HG03280 (cell line): ENCODE results near the gene KIAA1958.

Experiments
- ATAC-seq: cut with Tn5 transposase; IDR thresholded peaks from one replicate; pipeline ENCODE4 v1.9.1; 2021; ENCODE audit warnings: mild to moderate bottlenecking, moderate library complexity; ENCODE audit not compliant: unreplicated experiment

KIAA1958 gene

DNA sequence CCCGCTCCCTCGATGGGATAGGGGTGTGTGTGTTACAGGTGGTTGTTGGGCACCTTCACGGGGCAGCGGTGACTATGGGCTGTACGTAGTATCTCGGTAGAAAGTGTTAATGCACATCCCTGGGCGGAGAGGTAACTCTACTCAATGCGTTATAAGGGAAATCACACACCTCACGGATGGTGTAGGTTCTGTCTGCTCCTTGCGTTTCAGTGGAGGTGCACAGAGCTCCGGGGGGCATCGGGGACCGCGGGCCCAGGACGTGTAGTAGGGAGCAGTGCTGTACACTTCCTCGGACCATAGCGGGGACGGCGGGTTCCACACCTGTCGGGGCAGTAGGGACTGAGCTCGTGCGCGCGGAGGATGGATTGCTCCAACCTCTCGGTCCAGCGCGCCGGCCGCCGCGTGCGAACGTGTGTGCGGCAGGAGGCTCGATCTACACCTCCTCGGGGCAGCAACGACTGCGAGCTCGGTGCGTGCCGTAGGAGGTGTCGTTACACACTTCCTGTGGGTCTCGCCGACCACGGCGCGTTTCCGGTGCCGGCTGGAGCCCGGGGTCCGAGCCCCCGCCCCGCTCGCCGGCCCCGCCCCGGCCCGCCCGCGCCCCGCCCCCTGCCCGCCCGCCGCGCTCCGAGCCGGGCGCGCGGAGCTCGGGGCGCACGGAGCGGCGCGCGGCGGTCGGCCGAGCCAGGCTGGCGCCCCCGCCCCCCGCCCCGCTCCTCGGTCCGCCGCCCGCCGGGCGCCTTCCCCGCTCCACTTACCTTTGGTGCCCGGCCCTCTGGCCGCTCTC lies at the start of gene KIAA1958:
Gene KIAA1958 (plus strand): TSS at position 607 of the 787 bp plus-strand sequence. CDS start 87,254 bp downstream, outside the sequence.
- ATAC-seq: peak; percentile 91

GRCh38 chr9:112437406-112437805 lies 49.2 kb upstream of the KIAA1958 start:
- ATAC-seq: no peak

GRCh38 chr9:112439171-112439570 lies 47.5 kb upstream of the KIAA1958 start:
- ATAC-seq: no peak

DNA sequence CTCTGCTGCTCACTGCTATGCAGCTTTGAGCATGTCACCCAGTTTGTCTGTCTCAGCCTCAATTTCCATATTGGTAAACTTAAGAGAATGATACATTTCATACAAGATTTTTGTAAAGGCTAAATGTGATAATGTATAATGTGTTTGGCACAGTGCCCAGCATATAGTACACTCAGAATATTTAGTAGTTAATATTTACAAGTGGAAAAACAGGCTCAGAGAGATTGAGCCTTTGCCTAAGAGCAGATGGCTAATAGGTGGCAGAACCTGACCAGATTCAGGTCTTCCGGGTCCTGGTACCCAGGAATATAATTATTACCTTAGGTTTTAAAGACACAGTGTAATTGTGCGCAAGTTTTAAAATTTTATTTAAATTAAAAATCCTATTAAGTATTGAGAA lies 46.8 kb upstream of the KIAA1958 start:
- no peak for ATAC-seq

DNA sequence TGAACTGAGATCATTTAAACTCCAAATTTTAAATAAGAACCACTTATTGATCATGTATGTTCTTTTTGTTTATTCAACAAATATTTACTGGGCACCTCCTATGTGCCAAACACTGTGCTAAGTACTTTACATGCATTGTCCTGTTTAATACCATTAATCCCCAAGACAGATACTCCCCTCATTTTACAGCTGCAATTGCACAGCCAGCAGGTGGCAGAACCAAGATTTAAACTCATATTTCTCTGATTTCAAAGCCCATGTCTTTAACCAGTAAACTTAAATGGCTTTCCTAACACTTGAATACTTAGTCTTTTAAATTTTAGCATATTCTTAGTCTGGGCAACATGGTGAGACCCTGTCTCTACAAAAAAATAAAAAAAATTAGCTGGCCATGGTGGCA lies 43.4 kb upstream of the KIAA1958 start:
- ATAC-seq: no peak

DNA sequence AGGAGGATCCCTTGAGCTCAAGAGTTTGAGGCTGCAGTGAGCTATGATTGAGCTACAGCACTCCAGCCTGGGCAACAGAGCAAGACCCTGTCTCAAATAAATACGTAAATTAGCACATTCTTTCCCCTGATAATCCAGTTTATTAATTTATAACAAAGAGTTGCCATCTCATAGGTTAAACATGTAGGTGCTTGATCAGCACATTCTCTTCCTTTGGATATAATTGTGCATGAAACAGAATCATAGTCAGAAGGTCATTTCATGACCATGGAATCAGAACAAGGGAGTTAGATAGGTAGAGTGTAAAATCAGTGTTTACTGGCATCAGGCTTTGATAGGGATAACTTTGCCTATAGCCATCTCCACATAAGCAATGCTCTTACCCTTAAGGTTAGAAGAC lies 43.0 kb upstream of the KIAA1958 start:
- ATAC-seq: no peak

GRCh38 chr9:112445196-112445595 lies 41.4 kb upstream of the KIAA1958 start:
- ATAC-seq: no peak

GRCh38 chr9:112446080-112446479 lies 40.5 kb upstream of the KIAA1958 start:
- ATAC-seq: no peak

DNA sequence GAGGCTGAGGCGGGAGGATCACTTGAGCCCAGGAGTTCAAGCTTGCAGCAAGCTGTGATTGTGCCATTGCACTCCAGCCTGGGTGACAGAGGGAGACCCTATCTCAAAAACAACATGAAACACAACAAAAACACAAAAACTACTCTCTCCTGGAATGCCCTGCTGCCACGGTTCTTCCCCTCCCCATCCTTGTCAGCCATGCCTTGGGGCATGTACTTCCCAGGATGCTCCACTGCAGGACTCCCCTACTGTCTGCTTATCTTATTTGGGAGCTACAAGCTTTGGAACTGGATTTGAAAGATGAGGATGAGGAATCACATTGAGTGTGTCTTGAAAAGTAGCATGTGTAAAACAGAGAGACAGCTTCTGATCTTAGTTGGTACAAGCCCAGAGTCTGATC lies 40.1 kb upstream of the KIAA1958 start:
- no peak for ATAC-seq

DNA sequence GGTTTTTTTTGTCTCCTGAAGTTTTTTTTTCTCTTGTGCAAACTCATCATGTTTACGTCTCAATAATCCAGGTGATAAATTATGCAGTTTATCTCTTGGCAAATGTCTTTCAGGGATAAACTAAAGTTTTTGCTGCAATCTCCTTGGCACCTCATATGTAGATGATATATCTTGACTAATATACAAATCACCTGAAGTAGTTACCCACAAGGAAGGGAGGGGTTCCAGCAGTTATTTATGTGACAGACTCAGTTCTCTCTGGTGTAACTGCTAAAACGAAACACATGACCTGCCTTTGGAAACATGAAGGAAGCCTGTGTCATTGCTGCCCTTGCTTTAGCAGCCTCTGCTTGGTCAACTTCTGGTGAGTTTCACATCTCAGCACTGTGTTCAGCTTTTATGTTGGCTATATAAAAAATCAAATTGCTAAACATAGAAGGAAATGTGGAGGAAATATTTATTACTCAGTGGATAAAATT lies 39.3 kb upstream of the KIAA1958 start:
- no peak for ATAC-seq

GRCh38 chr9:112462855-112463254 lies 23.8 kb upstream of the KIAA1958 start:
- ATAC-seq: no peak

DNA sequence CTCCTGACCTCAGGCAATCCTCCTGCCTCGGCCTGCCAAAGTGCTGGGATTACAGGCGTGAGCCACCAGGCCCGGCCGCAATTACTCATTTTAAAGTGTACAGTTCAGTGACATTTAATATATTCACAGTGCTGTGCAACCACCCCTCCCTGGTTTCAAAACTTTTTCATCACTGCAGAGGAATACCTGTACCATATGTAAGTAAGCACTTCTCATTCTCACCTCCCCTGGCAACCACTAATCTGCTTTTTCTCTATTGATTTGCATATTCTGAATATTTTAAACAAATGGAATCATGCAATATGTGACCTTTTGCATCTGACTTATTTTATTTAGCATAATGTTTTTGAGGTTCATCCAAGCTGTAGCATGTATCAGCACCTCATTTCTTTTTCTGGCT lies 21.3 kb upstream of the KIAA1958 start:
- no peak for ATAC-seq

DNA sequence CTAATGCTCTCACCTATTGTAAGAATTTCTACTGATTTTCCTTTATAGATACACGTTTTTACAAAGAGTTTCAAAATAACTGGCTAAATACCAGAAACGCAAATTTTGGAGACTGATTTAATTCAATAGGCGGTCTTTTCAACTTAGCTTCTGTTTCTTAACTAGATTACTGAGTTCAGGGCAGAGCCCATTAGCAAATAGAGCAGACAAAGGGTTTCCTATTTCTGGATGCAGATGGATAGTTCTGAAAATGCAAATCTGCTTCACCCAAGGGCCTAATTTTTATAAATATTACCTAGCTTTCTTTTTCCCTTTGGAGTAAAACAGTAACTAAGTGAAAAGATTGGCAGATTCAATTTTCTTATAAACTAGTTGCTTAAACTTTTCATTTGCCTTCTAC lies 13.6 kb upstream of the KIAA1958 start:
- no peak for ATAC-seq

DNA sequence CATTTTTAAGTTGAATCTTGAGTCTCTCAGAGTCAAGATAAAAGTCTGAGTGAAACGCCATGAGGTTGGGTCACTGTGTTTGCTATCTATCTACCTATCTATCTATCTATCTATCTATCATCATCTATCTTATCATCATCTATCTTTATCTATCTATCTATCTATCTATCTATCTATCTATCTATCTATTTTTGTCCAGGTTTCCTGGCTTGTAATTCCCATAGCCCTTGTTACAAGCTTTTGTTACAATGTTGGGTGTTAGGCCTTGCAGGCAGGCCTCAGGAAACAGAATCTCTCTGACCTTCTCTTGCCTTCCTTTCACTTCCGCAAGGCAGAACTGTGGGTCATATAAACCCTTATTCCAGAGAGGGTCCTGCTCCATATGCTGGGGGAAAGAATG lies 12.6 kb upstream of the KIAA1958 start:
- no peak for ATAC-seq

- ATAC-seq: no peak
Observed at GRCh38 chr9:112475318-112475717, 11.3 kb upstream of the KIAA1958 start.

GRCh38 chr9:112477330-112477729 lies 9.3 kb upstream of the KIAA1958 start:
- ATAC-seq: no peak

DNA sequence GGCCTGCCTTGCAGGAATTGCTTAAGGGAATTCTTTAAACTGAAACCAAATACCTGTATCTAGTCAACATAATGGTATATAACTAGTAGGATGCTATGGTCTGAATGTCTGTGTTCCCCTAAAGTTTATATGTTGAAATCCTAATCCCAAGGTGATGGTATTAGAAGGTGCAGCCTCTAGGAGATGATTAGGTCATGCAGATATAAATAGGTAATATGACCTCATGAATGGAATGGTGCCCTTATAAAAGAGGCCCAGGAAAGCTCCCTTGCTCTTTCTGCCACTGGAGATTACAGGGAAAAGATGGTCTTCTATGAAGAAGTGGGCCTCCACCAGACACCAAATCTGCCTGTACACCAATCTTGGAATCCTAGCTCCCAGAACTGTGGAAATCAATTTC lies 7.4 kb upstream of the KIAA1958 start:
- no peak for ATAC-seq

GRCh38 chr9:112484607-112485006 lies 2.0 kb upstream of the KIAA1958 start:
- no peak for ATAC-seq

- ATAC-seq: no peak
Observed at GRCh38 chr9:112485574-112485973, 1.1 kb upstream of the KIAA1958 start.

DNA sequence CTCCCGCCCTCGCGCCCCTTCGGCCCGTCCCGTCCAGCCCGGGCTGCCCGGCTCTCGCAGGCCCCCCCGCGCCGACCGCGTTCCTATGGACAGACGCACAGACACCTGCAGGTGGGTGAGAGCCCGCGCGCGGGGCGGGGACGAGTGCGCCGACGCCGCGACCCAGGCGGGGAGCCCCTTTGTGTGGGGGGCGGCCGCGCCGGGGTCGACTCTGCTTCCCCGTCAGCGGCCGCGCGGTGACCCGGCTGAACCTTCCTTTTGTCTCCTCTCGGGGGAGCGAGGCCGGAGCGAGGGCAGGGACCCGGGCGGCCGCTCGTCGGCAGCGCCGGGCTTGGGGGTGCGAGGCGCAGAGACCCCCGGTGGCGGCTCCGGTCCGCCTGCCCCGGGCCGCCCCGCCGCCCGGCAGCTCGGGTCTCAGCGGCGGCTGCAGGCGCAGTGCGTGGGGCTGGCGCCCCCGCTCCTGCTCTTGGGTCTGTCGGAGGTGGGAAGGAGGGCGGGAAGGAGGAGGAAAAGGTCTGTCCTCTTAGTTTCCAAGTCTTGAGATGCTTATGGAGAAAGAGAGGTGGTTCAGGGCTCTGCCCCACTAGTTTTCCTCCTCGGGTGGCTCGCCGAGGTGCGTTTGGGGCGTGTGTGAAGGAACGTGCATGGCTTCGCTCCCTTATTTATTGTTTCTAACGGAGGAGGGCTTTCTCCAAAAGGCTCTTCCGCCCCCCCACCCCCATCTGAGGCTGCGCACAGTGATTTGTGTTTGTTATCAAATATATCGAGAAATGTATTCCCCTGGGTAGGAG lies 576 bp downstream of the KIAA1958 start:
- peak; percentile 53 for ATAC-seq

DNA sequence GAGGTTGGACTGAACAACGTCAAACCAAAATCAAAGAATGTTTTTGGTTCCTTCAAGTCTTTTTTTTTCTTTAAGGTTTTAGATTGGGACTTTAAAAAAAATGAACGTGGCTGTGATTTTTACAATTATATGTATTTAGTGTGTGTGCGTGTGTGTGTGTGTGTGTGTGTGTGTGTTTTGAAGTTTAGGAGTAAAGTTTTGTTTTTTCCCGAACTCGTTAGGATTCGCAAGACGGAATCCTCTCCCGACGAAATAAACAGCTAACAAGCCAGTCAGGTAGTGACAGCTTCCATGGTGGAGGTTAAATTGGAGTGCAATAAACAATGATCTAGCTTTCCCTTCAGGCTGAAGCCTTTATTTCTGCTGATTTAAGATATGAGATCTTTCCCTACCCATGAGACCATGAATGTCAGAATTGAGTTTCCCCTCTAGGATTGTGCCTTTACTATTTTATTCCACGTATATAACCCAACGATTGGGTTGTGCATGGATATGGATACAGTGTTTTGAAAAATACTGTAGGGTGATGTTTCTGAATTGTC lies 1.2 kb downstream of the KIAA1958 start:
- no peak for ATAC-seq

GRCh38 chr9:112489039-112489546 lies 2.5 kb downstream of the KIAA1958 start:
- ATAC-seq: no peak
